Ishikawa (cell line): ENCODE data around the gene FDXR.

Experiments
- CEBPB ChIP-seq: IDR thresholded peaks from 2 replicates; pipeline ENCODE4 v1.6.1; 2012
- FOXM1 ChIP-seq: IDR thresholded peaks from 2 replicates; pipeline ENCODE4 v1.6.1; 2012; ENCODE audit warnings: low read depth, borderline replicate concordance
- RAD21 ChIP-seq: IDR thresholded peaks from 2 replicates; pipeline ENCODE4 v1.6.1; 2012; ENCODE audit warnings: low read depth
- REST ChIP-seq: IDR thresholded peaks from 2 replicates; pipeline ENCODE4 v1.6.1; 2012; ENCODE audit warnings: low read depth, mild to moderate bottlenecking
- TEAD4 ChIP-seq: IDR thresholded peaks from 2 replicates; pipeline ENCODE4 v1.6.1; 2012
- ZBTB7A ChIP-seq: IDR thresholded peaks from 2 replicates; pipeline ENCODE4 v1.6.1; 2012; ENCODE audit warnings: low read depth

- TF ChIP-seq RAD21 = no peak
- no peak for TF ChIP-seq CEBPB
- no peak for TF ChIP-seq ZBTB7A
- no peak for TF ChIP-seq TEAD4
- no peak for TF ChIP-seq REST
- no peak for TF ChIP-seq FOXM1
Observed at GRCh38 chr17:74878658-74879057, 5.9 kb upstream of the FDXR start.
